ENCODE measurements around the gene NACAD.

GRCh38 chr7:45072131-45073030 is 16.4 kb downstream of the NACAD start:
- TF ChIP-seq, protein P1, sequence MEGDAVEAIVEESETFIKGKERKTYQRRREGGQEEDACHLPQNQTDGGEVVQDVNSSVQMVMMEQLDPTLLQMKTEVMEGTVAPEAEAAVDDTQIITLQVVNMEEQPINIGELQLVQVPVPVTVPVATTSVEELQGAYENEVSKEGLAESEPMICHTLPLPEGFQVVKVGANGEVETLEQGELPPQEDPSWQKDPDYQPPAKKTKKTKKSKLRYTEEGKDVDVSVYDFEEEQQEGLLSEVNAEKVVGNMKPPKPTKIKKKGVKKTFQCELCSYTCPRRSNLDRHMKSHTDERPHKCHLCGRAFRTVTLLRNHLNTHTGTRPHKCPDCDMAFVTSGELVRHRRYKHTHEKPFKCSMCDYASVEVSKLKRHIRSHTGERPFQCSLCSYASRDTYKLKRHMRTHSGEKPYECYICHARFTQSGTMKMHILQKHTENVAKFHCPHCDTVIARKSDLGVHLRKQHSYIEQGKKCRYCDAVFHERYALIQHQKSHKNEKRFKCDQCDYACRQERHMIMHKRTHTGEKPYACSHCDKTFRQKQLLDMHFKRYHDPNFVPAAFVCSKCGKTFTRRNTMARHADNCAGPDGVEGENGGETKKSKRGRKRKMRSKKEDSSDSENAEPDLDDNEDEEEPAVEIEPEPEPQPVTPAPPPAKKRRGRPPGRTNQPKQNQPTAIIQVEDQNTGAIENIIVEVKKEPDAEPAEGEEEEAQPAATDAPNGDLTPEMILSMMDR (IDR thresholded peaks at IDR 0.05; ENCODE audit: low read depth, low read length), result no peak
- TF ChIP-seq POLR2A (IDR thresholded peaks at IDR 0.05; ENCODE audit: extremely low read depth, insufficient read length), result no peak

Data from NB4 (cell line).